ENCODE data around the gene AMBRA1.

Gene AMBRA1

DNA sequence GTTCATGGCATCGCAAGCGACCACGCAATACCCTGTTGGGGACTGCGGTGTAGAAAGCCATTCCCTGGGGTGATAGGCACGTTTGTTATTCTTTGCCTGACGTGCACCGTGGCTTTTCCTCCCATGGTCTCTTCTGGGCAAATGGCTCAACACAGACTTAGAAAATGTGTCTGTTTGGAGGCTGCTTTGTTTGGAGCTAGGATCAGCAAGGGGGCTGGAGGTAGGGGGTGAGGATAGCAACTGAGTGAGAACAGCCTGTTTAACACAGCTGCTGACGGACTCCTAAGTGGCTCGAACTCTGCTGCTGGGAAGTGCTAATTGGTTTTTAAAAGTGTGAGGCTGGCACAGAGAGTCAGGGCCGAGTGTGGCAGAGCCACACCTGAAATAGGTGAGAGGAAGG, 186.2 kb downstream of the AMBRA1 start:
- no peak overlapping the region for H3K4me3 ChIP-seq (replicated peaks; ENCODE audit: insufficient read depth, low read length)
- H3K27me3 ChIP-seq (ENCODE audit: insufficient read depth, poor library complexity, severe bottlenecking): no peaks in the 10 kb centered on the region
- TF ChIP-seq, protein P1, sequence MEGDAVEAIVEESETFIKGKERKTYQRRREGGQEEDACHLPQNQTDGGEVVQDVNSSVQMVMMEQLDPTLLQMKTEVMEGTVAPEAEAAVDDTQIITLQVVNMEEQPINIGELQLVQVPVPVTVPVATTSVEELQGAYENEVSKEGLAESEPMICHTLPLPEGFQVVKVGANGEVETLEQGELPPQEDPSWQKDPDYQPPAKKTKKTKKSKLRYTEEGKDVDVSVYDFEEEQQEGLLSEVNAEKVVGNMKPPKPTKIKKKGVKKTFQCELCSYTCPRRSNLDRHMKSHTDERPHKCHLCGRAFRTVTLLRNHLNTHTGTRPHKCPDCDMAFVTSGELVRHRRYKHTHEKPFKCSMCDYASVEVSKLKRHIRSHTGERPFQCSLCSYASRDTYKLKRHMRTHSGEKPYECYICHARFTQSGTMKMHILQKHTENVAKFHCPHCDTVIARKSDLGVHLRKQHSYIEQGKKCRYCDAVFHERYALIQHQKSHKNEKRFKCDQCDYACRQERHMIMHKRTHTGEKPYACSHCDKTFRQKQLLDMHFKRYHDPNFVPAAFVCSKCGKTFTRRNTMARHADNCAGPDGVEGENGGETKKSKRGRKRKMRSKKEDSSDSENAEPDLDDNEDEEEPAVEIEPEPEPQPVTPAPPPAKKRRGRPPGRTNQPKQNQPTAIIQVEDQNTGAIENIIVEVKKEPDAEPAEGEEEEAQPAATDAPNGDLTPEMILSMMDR (IDR thresholded peaks at IDR 0.05; ENCODE audit: insufficient read depth, low read length): no peak
- TF ChIP-seq GABPA (IDR thresholded peaks at IDR 0.05; ENCODE audit: low read depth) (no peak), SPI1 (IDR thresholded peaks at IDR 0.05; ENCODE audit: borderline replicate concordance, low read depth) (no peak), POLR2AphosphoS5 (IDR thresholded peaks at IDR 0.05; ENCODE audit: low read depth) (no peak)
- TF ChIP-seq, protein P2, sequence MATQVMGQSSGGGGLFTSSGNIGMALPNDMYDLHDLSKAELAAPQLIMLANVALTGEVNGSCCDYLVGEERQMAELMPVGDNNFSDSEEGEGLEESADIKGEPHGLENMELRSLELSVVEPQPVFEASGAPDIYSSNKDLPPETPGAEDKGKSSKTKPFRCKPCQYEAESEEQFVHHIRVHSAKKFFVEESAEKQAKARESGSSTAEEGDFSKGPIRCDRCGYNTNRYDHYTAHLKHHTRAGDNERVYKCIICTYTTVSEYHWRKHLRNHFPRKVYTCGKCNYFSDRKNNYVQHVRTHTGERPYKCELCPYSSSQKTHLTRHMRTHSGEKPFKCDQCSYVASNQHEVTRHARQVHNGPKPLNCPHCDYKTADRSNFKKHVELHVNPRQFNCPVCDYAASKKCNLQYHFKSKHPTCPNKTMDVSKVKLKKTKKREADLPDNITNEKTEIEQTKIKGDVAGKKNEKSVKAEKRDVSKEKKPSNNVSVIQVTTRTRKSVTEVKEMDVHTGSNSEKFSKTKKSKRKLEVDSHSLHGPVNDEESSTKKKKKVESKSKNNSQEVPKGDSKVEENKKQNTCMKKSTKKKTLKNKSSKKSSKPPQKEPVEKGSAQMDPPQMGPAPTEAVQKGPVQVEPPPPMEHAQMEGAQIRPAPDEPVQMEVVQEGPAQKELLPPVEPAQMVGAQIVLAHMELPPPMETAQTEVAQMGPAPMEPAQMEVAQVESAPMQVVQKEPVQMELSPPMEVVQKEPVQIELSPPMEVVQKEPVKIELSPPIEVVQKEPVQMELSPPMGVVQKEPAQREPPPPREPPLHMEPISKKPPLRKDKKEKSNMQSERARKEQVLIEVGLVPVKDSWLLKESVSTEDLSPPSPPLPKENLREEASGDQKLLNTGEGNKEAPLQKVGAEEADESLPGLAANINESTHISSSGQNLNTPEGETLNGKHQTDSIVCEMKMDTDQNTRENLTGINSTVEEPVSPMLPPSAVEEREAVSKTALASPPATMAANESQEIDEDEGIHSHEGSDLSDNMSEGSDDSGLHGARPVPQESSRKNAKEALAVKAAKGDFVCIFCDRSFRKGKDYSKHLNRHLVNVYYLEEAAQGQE (IDR thresholded peaks at IDR 0.05; ENCODE audit: insufficient replicate concordance, low read depth): no peak
- no peak overlapping the region for H3K27ac ChIP-seq (replicated peaks)
- DNase-seq (ENCODE audit: low read depth in 1 of 2, low spot score in 1 of 2): no peak

DNA sequence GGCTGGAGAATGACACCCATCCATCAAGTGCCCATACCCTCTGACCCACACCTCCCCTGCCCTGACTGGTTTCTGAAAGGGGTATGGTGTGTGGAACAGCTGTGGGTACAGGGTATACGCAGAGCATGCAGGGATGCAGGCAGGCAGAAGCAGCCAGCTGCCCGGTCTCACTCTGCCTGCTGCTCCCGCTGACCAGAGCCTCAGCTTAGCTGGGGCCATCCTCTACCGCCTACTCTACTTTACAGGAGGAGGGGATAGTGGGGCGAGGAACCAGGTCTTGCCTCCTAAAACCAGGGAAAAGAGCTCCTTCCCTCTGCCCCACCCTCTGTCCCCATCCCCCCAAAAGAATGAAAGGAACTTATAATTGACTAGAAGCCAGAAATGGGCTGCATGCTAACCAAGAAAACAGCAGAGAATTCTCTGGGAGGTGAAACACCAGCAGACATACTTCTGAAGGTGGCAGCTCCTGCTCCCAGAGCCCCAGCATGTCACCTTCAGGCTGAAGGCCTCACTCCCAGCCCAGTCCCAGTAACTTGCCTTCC, 189.3 kb downstream of the AMBRA1 start:
- DNase-seq (ENCODE audit: low read depth in 1 of 2, low spot score in 1 of 2): no peak
- Histone ChIP-seq H3K27ac (replicated peaks) (no peak overlapping the region), H3K4me3 (replicated peaks; ENCODE audit: insufficient read depth, low read length) (no peak overlapping the region), H3K27me3 (ENCODE audit: insufficient read depth, poor library complexity, severe bottlenecking) (no peaks in the 10 kb centered on the region)
- TF ChIP-seq, protein P1 (IDR thresholded peaks at IDR 0.05; ENCODE audit: insufficient read depth, low read length): no peak
- no peak for TF ChIP-seq SPI1 (IDR thresholded peaks at IDR 0.05; ENCODE audit: borderline replicate concordance, low read depth)
- no peak for TF ChIP-seq GABPA (IDR thresholded peaks at IDR 0.05; ENCODE audit: low read depth)
- TF ChIP-seq, protein P2 (IDR thresholded peaks at IDR 0.05; ENCODE audit: insufficient replicate concordance, low read depth): no peak

DNA sequence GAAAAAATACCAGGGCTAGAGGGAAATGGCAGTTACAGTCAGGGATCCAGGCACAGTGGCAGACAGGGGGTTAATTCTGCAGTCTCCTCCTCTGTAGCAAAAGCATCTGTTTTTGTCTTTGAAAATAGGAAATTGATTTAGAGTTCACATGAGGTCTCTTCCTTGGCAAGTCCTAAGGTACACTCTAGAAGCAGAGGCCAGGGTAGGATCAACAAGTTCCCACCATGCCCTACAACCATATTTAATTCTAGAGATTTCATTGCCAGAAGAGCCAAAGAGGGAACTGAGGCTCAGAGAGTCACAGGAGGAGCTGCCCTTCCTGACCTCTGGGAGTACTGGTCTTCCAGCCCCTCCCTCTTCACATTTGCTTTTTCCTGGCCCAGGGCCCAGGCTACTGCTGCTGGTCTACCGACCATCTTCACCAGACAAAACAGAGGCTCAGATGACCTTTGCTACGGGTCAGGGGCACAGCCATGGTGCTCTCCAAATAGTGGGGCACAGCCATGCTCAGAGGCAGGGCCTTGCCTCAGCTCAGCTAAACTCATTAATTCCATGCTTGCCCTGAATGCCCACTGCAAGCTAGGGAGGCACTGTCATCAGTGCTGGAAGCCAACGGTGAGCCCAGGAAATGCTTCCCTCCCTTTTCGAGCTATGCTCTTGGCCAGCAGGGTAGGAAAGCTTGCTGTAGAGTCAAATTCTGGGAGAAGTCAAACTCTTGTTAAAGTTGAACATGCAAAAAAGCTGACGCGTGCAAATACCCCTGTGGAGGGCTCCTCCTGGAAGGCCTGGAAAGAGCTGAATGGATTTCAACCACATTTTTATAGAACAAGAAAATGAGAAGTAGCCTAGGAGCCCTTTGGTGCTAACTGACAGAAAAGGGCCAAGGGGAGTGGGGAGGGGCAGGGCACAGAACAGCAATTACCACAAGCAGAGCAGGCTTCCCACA, 190.6 kb downstream of the AMBRA1 start:
- DNase-seq (ENCODE audit: low read depth in 1 of 2, low spot score in 1 of 2): no peak
- TF ChIP-seq, protein P2 (IDR thresholded peaks at IDR 0.05; ENCODE audit: insufficient replicate concordance, low read depth): no peak
- TF ChIP-seq GABPA (IDR thresholded peaks at IDR 0.05; ENCODE audit: low read depth) (no peak), POLR2AphosphoS5 (IDR thresholded peaks at IDR 0.05; ENCODE audit: low read depth) (no peak), SPI1 (IDR thresholded peaks at IDR 0.05; ENCODE audit: borderline replicate concordance, low read depth) (no peak)
- TF ChIP-seq, protein P1 (IDR thresholded peaks at IDR 0.05; ENCODE audit: insufficient read depth, low read length): no peak
- H3K27me3 ChIP-seq (ENCODE audit: insufficient read depth, poor library complexity, severe bottlenecking): no peaks in the 10 kb centered on the region
- no peak overlapping the region for H3K27ac ChIP-seq (replicated peaks)
- no peak overlapping the region for H3K4me3 ChIP-seq (replicated peaks; ENCODE audit: insufficient read depth, low read length)
